Caco-2 (cell line): ENCODE data around the gene SGPP2. TPM values are rescaled to one million over a fixed set of nuclear protein-coding genes. Genes with fewer than 3 reads are reported as not detected.

Experiments used
- BruUV-seq: library from RNA; stranded (reverse); fragments of 400-500 nt; replicated peaks from 2 replicates; lab custom pipeline; 2021; lab: Mats Ljungman, UMichigan
- CTCF ChIA-PET: fragments of 300-600 bp; sonication (Branson Sonifier 250); formaldehyde crosslinking; loops from one replicate; lab custom pipeline; 2022; ENCODE audit warnings: antibody characterized with exemption; lab: Charles Lee
- POLR2A ChIA-PET: fragments of 300-600 bp; sonication (Branson Sonifier 250); formaldehyde crosslinking; loops from one replicate; lab custom pipeline; 2022; ENCODE audit warnings: antibody characterized with exemption; lab: Charles Lee
- DNase-seq, 2 experiments: peaks; one replicate each; pipeline versions ENCODE4 v3.0.0 to v3.0.0-alpha.2; 2020 to 2022
- H3K27me3 ChIP-seq: replicated peaks from 2 replicates; pipeline ENCODE4 v1.6.0; 2011; ENCODE audit warnings: low read length; ENCODE audit not compliant: control insufficient read depth, insufficient read depth
- H3K36me3 ChIP-seq: 2 replicates; pipeline ENCODE4 v1.5.1; 2011; ENCODE audit warnings: low read length; ENCODE audit not compliant: control insufficient read depth, insufficient read depth
- H3K4me1 ChIP-seq: fragments of 250-450 bp; sonication (Bioruptor Pico); 2 replicates; pipeline ENCODE4 v1.5.1; 2020; ENCODE audit warnings: mild to moderate bottlenecking
- H3K4me3 ChIP-seq: 2 replicates; pipeline ENCODE4 v1.5.1; 2011; ENCODE audit warnings: low read depth, mild to moderate bottlenecking, control low read depth, low read length
- H3K9me3 ChIP-seq: fragments of 250-450 bp; sonication (Bioruptor Pico); 2 replicates; pipeline ENCODE4 v1.5.1; 2020; ENCODE audit warnings: mild to moderate bottlenecking, moderate library complexity
- H3K27ac Mint-ChIP-seq: one replicate; pipeline ENCODE4 v1.8.0; 2022; ENCODE audit warnings: mixed read lengths; ENCODE audit not compliant: unreplicated experiment
- H3K27me3 Mint-ChIP-seq: one replicate; pipeline ENCODE4 v1.8.0; 2022; ENCODE audit warnings: mixed read lengths; ENCODE audit not compliant: insufficient read depth, unreplicated experiment
- H3K36me3 Mint-ChIP-seq: one replicate; pipeline ENCODE4 v1.8.0; 2022; ENCODE audit warnings: mild to moderate bottlenecking, mixed read lengths; ENCODE audit not compliant: insufficient read depth, unreplicated experiment
- H3K4me1 Mint-ChIP-seq: one replicate; pipeline ENCODE4 v1.8.0; 2022; ENCODE audit warnings: low read depth, mixed read lengths; ENCODE audit not compliant: unreplicated experiment
- H3K4me3 Mint-ChIP-seq: one replicate; pipeline ENCODE4 v1.8.0; 2022; ENCODE audit warnings: mild to moderate bottlenecking, moderate library complexity, mixed read lengths; ENCODE audit not compliant: unreplicated experiment
- H3K9me3 Mint-ChIP-seq: one replicate; pipeline ENCODE4 v1.8.0; 2022; ENCODE audit warnings: mixed read lengths; ENCODE audit not compliant: unreplicated experiment
- intact Hi-C: fragments of 100-400 bp; cut with micrococcal nuclease; formaldehyde crosslinking; loops from one replicate; pipeline ENCODE4 v1.10.0; 2022; ENCODE audit not compliant: unreplicated experiment
- total RNA-seq: library from RNA; stranded (reverse); gene quantifications from 2 replicates; pipeline ENCODE4 v1.2.3, GENCODE V29; 2022
- TF ChIP-seq, protein P1 (sequence below), 2 experiments: fragments of 200-600 bp in 1 of 2; IDR thresholded peaks; 1 replicate in 1 of 2; 2 replicates in 1 of 2; pipeline versions ENCODE4 v1.5.1 to v1.8.0; 2011 to 2022; ENCODE audit warnings: antibody characterized with exemption in 1 of 2, control low read depth in 1 of 2, inconsistent platforms in 1 of 2, low read depth in 1 of 2, low read length in 1 of 2, mild to moderate bottlenecking in 1 of 2, moderate library complexity in 1 of 2; ENCODE audit not compliant: insufficient read depth in 1 of 2, severe bottlenecking in 1 of 2, unreplicated experiment in 1 of 2

The SGPP2 gene
- total RNA-seq, 1 experiment from 2014 or later, result not detected

DNA sequence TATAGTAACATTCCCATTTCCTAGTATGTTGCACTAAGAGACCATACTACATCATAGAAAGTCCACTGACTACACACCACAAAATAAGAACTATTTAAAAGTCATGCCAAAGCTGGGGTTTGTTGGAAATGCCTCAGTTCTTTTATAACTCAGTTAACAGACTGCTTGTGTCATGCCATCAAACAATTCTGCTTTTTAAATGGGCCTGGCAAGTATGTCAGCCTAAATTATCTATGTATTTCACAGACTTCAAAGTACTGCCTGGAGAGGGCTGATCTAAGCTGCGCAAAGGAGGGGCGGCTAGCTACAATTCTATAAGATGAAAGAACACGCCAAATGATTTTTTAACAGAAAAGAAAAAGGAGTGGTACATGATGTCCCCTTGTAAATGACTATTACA, 182.0 kb downstream of the SGPP2 start:
- H3K9me3 Mint-ChIP-seq, result no peaks in the 10 kb centered on the region
- no peaks in the 10 kb centered on the region for H3K27me3 ChIP-seq
- no peaks in the 10 kb centered on the region for H3K9me3 ChIP-seq
- TF ChIP-seq, protein P1, sequence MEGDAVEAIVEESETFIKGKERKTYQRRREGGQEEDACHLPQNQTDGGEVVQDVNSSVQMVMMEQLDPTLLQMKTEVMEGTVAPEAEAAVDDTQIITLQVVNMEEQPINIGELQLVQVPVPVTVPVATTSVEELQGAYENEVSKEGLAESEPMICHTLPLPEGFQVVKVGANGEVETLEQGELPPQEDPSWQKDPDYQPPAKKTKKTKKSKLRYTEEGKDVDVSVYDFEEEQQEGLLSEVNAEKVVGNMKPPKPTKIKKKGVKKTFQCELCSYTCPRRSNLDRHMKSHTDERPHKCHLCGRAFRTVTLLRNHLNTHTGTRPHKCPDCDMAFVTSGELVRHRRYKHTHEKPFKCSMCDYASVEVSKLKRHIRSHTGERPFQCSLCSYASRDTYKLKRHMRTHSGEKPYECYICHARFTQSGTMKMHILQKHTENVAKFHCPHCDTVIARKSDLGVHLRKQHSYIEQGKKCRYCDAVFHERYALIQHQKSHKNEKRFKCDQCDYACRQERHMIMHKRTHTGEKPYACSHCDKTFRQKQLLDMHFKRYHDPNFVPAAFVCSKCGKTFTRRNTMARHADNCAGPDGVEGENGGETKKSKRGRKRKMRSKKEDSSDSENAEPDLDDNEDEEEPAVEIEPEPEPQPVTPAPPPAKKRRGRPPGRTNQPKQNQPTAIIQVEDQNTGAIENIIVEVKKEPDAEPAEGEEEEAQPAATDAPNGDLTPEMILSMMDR (IDR thresholded peaks at IDR 0.05; ENCODE audit: insufficient read depth in 1 of 2, low read depth in 1 of 2, low read length in 1 of 2, severe bottlenecking in 1 of 2, unreplicated experiment in 1 of 2), result no peak
- intact Hi-C loops, result no loop called here
- H3K27me3 Mint-ChIP-seq, result no peaks in the 10 kb centered on the region
- no peak overlapping the region for H3K4me3 ChIP-seq
- no peaks in the 10 kb centered on the region for H3K4me1 ChIP-seq
- ChIA-PET CTCF (no interaction called here), POLR2A (no interaction called here)
- BruUV-seq, result no TSS peak
- no peaks in the 10 kb centered on the region for H3K36me3 ChIP-seq
- no peak overlapping the region for H3K27ac Mint-ChIP-seq
- H3K4me3 Mint-ChIP-seq, result no peak overlapping the region
- peaks cover 19% of the 10 kb centered on the region for H3K36me3 Mint-ChIP-seq
- H3K4me1 Mint-ChIP-seq, result peaks cover 6% of the 10 kb centered on the region
- no peak for DNase-seq

DNA sequence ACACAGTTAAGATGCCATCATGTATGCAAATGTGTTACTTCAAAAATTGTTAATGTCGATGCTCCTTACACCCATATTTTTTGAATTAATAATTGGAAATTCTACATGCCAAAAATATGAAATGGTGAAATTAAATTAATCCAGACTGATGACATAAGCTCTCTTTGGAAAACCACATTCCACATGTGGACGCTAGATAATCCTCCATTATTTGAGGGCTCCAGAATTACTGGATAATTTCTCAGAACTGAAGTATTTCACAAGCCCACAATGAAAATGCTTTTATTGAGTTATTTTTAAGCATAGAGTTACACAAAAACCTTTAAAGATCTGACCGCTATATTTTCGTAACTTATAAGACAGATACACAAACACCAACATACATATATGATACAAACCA, 183.7 kb downstream of the SGPP2 start:
- no peaks in the 10 kb centered on the region for H3K27me3 ChIP-seq
- ChIA-PET POLR2A (no interaction called here), CTCF (no interaction called here)
- H3K4me1 Mint-ChIP-seq, result peaks cover 6% of the 10 kb centered on the region
- no peak overlapping the region for H3K27ac Mint-ChIP-seq
- H3K9me3 ChIP-seq, result no peaks in the 10 kb centered on the region
- no peaks in the 10 kb centered on the region for H3K9me3 Mint-ChIP-seq
- no peaks in the 10 kb centered on the region for H3K27me3 Mint-ChIP-seq
- intact Hi-C loops, result no loop called here
- TF ChIP-seq, protein P1 (IDR thresholded peaks at IDR 0.05; ENCODE audit: insufficient read depth in 1 of 2, low read depth in 1 of 2, low read length in 1 of 2, severe bottlenecking in 1 of 2, unreplicated experiment in 1 of 2), result no peak
- no peak for DNase-seq
- no peak overlapping the region for H3K4me3 Mint-ChIP-seq
- no peaks in the 10 kb centered on the region for H3K4me1 ChIP-seq
- H3K36me3 Mint-ChIP-seq, result peaks cover 21% of the 10 kb centered on the region
- peaks cover 1% of the 10 kb centered on the region; the same call in 1 of the 2 replicates for H3K36me3 ChIP-seq
- BruUV-seq, result no TSS peak
- H3K4me3 ChIP-seq, result no peak overlapping the region

DNA sequence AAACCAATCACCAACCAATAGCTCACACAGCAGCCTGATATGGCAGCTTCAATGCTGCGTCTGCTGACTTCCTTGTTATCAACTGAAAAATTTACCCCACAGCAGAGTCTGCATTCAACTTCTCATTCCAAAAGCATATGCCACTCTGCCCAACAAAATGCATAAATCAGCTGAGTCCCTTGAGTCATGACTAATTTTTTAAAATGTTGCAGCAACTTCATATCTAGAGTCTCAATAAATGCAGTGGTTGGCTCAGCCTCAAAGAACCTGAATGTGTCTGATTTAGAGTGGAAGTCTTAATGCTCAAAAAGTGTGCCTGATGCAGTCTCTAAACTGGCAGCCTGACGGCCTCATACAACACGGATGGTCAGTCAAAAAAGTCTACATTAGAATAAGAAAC, 185.0 kb downstream of the SGPP2 start:
- BruUV-seq, result no TSS peak
- Histone ChIP-seq H3K9me3 (no peaks in the 10 kb centered on the region), H3K4me3 (no peak overlapping the region), H3K4me1 (no peaks in the 10 kb centered on the region), H3K36me3 (peaks cover 3% of the 10 kb centered on the region; the same call in 1 of the 2 replicates), H3K27me3 (no peaks in the 10 kb centered on the region)
- DNase-seq, result no peak
- TF ChIP-seq, protein P1 (IDR thresholded peaks at IDR 0.05; ENCODE audit: insufficient read depth in 1 of 2, low read depth in 1 of 2, low read length in 1 of 2, severe bottlenecking in 1 of 2, unreplicated experiment in 1 of 2), result no peak
- Mint-ChIP-seq H3K27me3 (no peaks in the 10 kb centered on the region), H3K4me1 (peaks cover 6% of the 10 kb centered on the region), H3K36me3 (peaks cover 26% of the 10 kb centered on the region), H3K9me3 (no peaks in the 10 kb centered on the region), H3K4me3 (no peak overlapping the region), H3K27ac (no peak overlapping the region)
- CTCF ChIA-PET, result interaction anchor here (1.7 kb wide), 1 partner anchor 291 kb away, joined by 5 read pairs; no protein-coding TSS in a partner anchor
- POLR2A ChIA-PET, result no interaction called here
- intact Hi-C loops, result no loop called here

Other genes with a start within 250 kb of the SGPP2 start
- not detected in 2 replicates for gene PAX3, start 125.5 kb upstream of the SGPP2 start, total RNA-seq
- gene FARSB, start 231.5 kb downstream of the SGPP2 start, total RNA-seq, result 48.9 and 50.9 TPM in 2 replicates
- gene MOGAT1, start 247.1 kb downstream of the SGPP2 start, total RNA-seq, result not detected in 2 replicates